ENCODE results near the gene TMEM79.

The TMEM79 gene

DNA sequence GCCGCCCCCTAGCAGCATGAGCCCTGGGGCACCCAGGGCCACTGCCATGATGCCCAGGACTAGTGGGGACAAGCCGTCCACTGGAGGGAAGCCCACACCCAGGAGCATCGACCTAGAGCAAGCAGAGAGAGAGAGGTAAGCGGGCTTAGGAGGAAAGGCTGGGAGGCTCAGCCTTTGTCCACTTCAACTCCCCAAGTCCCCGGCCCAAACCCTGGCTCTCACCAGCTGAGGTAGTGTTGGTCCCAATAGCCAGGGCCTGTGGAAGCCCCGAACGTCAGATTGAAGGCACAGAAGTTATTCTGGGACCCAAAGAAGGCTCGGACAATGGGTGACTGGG lies 8.9 kb downstream of the TMEM79 start:
- Histone ChIP-seq H3K27me3 (ENCODE audit: control insufficient read depth in 5 of 5, insufficient read depth in 4 of 5, low read length in 5 of 5) (no peaks in the 10 kb centered on the region), H3K36me3 (ENCODE audit: control insufficient read depth in 5 of 5, insufficient read depth in 5 of 5, low read length in 5 of 5) (peaks cover 3 to 20% (median 17%) of the 10 kb centered on the region in 5 donors), H3K27ac (ENCODE audit: low read depth, low read length) (no peak overlapping the region)

DNA sequence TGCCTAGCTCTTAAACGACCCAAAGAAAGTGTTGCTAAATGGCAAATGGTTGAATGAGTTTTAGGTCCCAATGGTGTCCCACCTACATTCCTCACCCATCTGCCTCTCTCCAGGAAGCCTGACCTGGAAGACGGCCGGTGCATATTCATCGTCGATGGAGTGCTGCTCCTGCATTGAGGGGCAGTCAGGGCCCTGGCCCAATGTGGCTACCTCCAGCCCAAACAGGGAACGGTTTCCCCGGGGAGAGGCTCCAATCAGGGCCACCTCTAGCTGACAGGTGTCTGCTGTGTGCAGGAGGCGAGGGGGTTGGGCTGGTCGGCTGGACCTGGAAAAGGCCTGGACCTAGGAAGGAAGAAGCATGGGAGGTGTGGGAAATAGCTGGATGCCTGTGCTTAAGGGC lies 9.8 kb downstream of the TMEM79 start:
- H3K4me1 ChIP-seq (ENCODE audit: control insufficient read depth in 5 of 5, insufficient read depth in 5 of 5, low read length in 5 of 5), result peaks cover 6 to 48% (median 29%) of the 10 kb centered on the region in 5 donors
- peak overlapping the region in 1 of 5 donors; percentile 83 for H3K4me3 ChIP-seq (ENCODE audit: low read depth in 1 of 5, low read length in 5 of 5)
- H3K36me3 ChIP-seq (ENCODE audit: control insufficient read depth in 5 of 5, insufficient read depth in 5 of 5, low read length in 5 of 5), result peaks cover 3 to 20% (median 13%) of the 10 kb centered on the region in 5 donors
- no peaks in the 10 kb centered on the region for H3K9me3 ChIP-seq (ENCODE audit: control insufficient read depth in 5 of 5, low read length in 5 of 5)
- H3K9ac ChIP-seq (ENCODE audit: low read length in 5 of 5), result no peak overlapping the region
- no peak overlapping the region for H3K27ac ChIP-seq (ENCODE audit: low read depth, low read length)
- H3K27me3 ChIP-seq (ENCODE audit: control insufficient read depth in 5 of 5, insufficient read depth in 4 of 5, low read length in 5 of 5), result no peaks in the 10 kb centered on the region

More for the DNA sequence above, 8.9 kb downstream of the TMEM79 start:
- no peaks in the 10 kb centered on the region for H3K9me3 ChIP-seq (ENCODE audit: control insufficient read depth in 5 of 5, low read length in 5 of 5)
- H3K9ac ChIP-seq (ENCODE audit: low read length in 5 of 5), result no peak overlapping the region
- no peak overlapping the region for H3K4me3 ChIP-seq (ENCODE audit: low read depth in 1 of 5, low read length in 5 of 5)
- H3K4me1 ChIP-seq (ENCODE audit: control insufficient read depth in 5 of 5, insufficient read depth in 5 of 5, low read length in 5 of 5), result peaks cover 6 to 48% (median 29%) of the 10 kb centered on the region in 5 donors

DNA sequence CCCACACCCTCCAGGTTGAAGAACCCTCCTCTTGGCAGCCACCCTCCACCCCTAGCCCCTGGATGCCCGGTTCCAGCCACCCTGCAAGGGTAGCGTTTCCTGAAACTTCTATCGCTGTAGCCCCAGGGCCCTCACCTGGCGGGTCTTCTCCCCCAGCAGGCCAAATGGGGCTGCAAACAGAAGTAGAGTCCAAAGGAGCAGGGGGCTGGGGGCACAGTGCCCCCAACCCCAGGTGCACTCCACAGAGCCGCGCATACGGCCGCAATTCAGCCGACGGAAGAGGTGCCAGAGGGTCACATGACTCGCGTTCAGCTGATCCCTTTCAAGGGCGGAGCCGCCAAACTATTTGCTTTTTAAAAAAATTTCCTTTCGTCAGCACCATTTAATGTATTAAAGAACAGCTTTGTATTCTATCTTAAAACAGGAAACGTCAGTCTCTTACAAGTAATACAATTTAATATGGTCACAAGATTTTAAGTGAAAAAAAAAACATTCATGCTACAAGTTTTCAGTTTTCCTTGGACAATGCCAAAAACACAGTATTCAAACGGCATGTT lies 11.3 kb downstream of the TMEM79 start, which contains the start of gene GLMP:
GLMP (minus strand) TSS at position 289 of the 557 bp plus-strand sequence; CDS start at position 255, 34 bp downstream.
- H3K4me1 ChIP-seq (ENCODE audit: control insufficient read depth in 5 of 5, insufficient read depth in 5 of 5, low read length in 5 of 5), result peaks cover 6 to 48% (median 29%) of the 10 kb centered on the region in 5 donors
- peaks cover 0 to 16% (median 12%) of the 10 kb centered on the region in 5 donors for H3K36me3 ChIP-seq (ENCODE audit: control insufficient read depth in 5 of 5, insufficient read depth in 5 of 5, low read length in 5 of 5)
- H3K9ac ChIP-seq (ENCODE audit: low read length in 5 of 5), result peak within 1 kb of the TSS; percentile 82 to 94 (median 83)
- H3K9me3 ChIP-seq (ENCODE audit: control insufficient read depth in 5 of 5, low read length in 5 of 5), result no peaks in the 10 kb centered on the region
- peak within 1 kb of the TSS; percentile 76 for H3K27ac ChIP-seq (ENCODE audit: low read depth, low read length)
- no peaks in the 10 kb centered on the region for H3K27me3 ChIP-seq (ENCODE audit: control insufficient read depth in 5 of 5, insufficient read depth in 4 of 5, low read length in 5 of 5)
- H3K4me3 ChIP-seq (ENCODE audit: low read depth in 1 of 5, low read length in 5 of 5), result peak within 1 kb of the TSS; percentile 83 to 93 (median 90)

GRCh38 chr1:156298852-156299357 lies 14.8 kb downstream of the TMEM79 start, which contains the start of gene VHLL:
Gene VHLL (minus strand): TSS chr1:156299307. CDS start chr1:156299189, 118 bp downstream.
- Histone ChIP-seq H3K36me3 (ENCODE audit: control insufficient read depth in 5 of 5, insufficient read depth in 5 of 5, low read length in 5 of 5) (peaks cover 0 to 3% (median under 1%) of the 10 kb centered on the region in 5 donors), H3K9ac (ENCODE audit: low read length in 5 of 5) (no peak within 1 kb of the TSS), H3K4me1 (ENCODE audit: control insufficient read depth in 5 of 5, insufficient read depth in 5 of 5, low read length in 5 of 5) (peaks cover 3 to 23% (median 19%) of the 10 kb centered on the region in 5 donors), H3K27me3 (ENCODE audit: control insufficient read depth in 5 of 5, insufficient read depth in 4 of 5, low read length in 5 of 5) (no peaks in the 10 kb centered on the region), H3K27ac (ENCODE audit: low read depth, low read length) (no peak within 1 kb of the TSS), H3K9me3 (ENCODE audit: control insufficient read depth in 5 of 5, low read length in 5 of 5) (no peaks in the 10 kb centered on the region), H3K4me3 (ENCODE audit: low read depth in 1 of 5, low read length in 5 of 5) (no peak within 1 kb of the TSS)

- Histone ChIP-seq H3K4me3 (ENCODE audit: low read depth in 1 of 5, low read length in 5 of 5) (no peak overlapping the region), H3K27ac (ENCODE audit: low read depth, low read length) (no peak overlapping the region), H3K36me3 (ENCODE audit: control insufficient read depth in 5 of 5, insufficient read depth in 5 of 5, low read length in 5 of 5) (peaks cover 5 to 21% (median 8%) of the 10 kb centered on the region in 5 donors), H3K9ac (ENCODE audit: low read length in 5 of 5) (no peak overlapping the region), H3K4me1 (ENCODE audit: control insufficient read depth in 5 of 5, insufficient read depth in 5 of 5, low read length in 5 of 5) (no peaks in the 10 kb centered on the region), H3K27me3 (ENCODE audit: control insufficient read depth in 5 of 5, insufficient read depth in 4 of 5, low read length in 5 of 5) (no peaks in the 10 kb centered on the region), H3K9me3 (ENCODE audit: control insufficient read depth in 5 of 5, low read length in 5 of 5) (no peaks in the 10 kb centered on the region)
These were observed 19.1 kb downstream of the TMEM79 start for GRCh38 chr1:156303241-156303640.

- Histone ChIP-seq H3K9ac (ENCODE audit: low read length in 5 of 5) (no peak overlapping the region), H3K27ac (ENCODE audit: low read depth, low read length) (no peak overlapping the region), H3K27me3 (ENCODE audit: control insufficient read depth in 5 of 5, insufficient read depth in 4 of 5, low read length in 5 of 5) (no peaks in the 10 kb centered on the region), H3K36me3 (ENCODE audit: control insufficient read depth in 5 of 5, insufficient read depth in 5 of 5, low read length in 5 of 5) (peaks cover 11 to 41% (median 26%) of the 10 kb centered on the region in 5 donors), H3K4me3 (ENCODE audit: low read depth in 1 of 5, low read length in 5 of 5) (no peak overlapping the region), H3K4me1 (ENCODE audit: control insufficient read depth in 5 of 5, insufficient read depth in 5 of 5, low read length in 5 of 5) (no peaks in the 10 kb centered on the region), H3K9me3 (ENCODE audit: control insufficient read depth in 5 of 5, low read length in 5 of 5) (no peaks in the 10 kb centered on the region)
These were observed 21.1 kb downstream of the TMEM79 start for GRCh38 chr1:156305215-156305614.

DNA sequence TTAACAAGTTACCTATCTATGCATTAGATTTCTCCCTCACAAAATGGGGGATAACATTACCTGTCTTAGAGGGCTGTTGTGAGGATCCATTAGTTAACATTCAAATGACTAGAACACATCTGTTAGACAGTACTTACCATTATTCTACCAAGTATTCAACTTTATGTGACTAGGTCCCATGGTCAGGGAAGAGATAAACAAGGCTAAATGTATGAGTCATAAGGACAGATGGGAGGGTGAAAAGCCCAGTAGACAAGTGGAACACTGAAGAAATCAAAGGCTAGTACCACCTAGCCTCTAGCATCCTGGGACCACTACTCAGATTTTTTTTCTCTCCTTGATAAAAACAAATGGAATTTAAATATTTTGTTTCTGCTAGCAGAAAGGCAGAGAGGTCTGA lies 24.0 kb downstream of the TMEM79 start:
- Histone ChIP-seq H3K27me3 (ENCODE audit: control insufficient read depth in 5 of 5, insufficient read depth in 4 of 5, low read length in 5 of 5) (no peaks in the 10 kb centered on the region), H3K27ac (ENCODE audit: low read depth, low read length) (no peak overlapping the region), H3K4me1 (ENCODE audit: control insufficient read depth in 5 of 5, insufficient read depth in 5 of 5, low read length in 5 of 5) (peaks cover 0 to 9% (median 0%) of the 10 kb centered on the region in 5 donors), H3K36me3 (ENCODE audit: control insufficient read depth in 5 of 5, insufficient read depth in 5 of 5, low read length in 5 of 5) (peaks cover 19 to 68% (median 50%) of the 10 kb centered on the region in 5 donors), H3K4me3 (ENCODE audit: low read depth in 1 of 5, low read length in 5 of 5) (no peak overlapping the region), H3K9ac (ENCODE audit: low read length in 5 of 5) (no peak overlapping the region), H3K9me3 (ENCODE audit: control insufficient read depth in 5 of 5, low read length in 5 of 5) (no peaks in the 10 kb centered on the region)

- Histone ChIP-seq H3K36me3 (ENCODE audit: control insufficient read depth in 5 of 5, insufficient read depth in 5 of 5, low read length in 5 of 5) (peaks cover 30 to 89% (median 69%) of the 10 kb centered on the region in 5 donors), H3K4me1 (ENCODE audit: control insufficient read depth in 5 of 5, insufficient read depth in 5 of 5, low read length in 5 of 5) (peaks cover 0 to 9% (median 0%) of the 10 kb centered on the region in 5 donors), H3K4me3 (ENCODE audit: low read depth in 1 of 5, low read length in 5 of 5) (no peak overlapping the region), H3K9ac (ENCODE audit: low read length in 5 of 5) (no peak overlapping the region), H3K27ac (ENCODE audit: low read depth, low read length) (no peak overlapping the region), H3K9me3 (ENCODE audit: control insufficient read depth in 5 of 5, low read length in 5 of 5) (no peaks in the 10 kb centered on the region), H3K27me3 (ENCODE audit: control insufficient read depth in 5 of 5, insufficient read depth in 4 of 5, low read length in 5 of 5) (no peaks in the 10 kb centered on the region)
These were observed 26.8 kb downstream of the TMEM79 start for GRCh38 chr1:156310962-156311361.

DNA sequence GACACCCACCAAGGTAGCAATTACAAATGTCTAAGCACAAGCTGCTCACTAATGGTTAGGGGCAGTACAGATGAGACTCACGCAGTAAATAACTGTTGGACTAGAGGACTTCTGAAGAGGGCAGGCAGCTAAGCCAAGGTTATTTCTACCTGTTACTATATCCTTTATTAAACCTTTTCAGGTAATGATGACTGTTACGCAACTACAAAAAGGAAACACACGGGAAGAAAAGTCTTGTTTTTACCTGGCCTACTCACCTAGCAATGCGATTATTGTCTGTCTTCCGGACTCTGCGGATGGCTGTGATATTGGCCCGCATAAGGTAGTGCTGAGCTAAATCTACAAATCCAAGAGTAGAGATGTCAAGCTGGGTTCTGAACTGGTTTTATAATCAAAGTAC lies 32.8 kb downstream of the TMEM79 start:
- Histone ChIP-seq H3K4me1 (ENCODE audit: control insufficient read depth in 5 of 5, insufficient read depth in 5 of 5, low read length in 5 of 5) (no peaks in the 10 kb centered on the region), H3K9me3 (ENCODE audit: control insufficient read depth in 5 of 5, low read length in 5 of 5) (no peaks in the 10 kb centered on the region), H3K36me3 (ENCODE audit: control insufficient read depth in 5 of 5, insufficient read depth in 5 of 5, low read length in 5 of 5) (peaks cover 41 to 93% (median 78%) of the 10 kb centered on the region in 5 donors), H3K9ac (ENCODE audit: low read length in 5 of 5) (no peak overlapping the region), H3K4me3 (ENCODE audit: low read depth in 1 of 5, low read length in 5 of 5) (no peak overlapping the region), H3K27ac (ENCODE audit: low read depth, low read length) (no peak overlapping the region), H3K27me3 (ENCODE audit: control insufficient read depth in 5 of 5, insufficient read depth in 4 of 5, low read length in 5 of 5) (no peaks in the 10 kb centered on the region)

- Histone ChIP-seq H3K4me3 (ENCODE audit: low read depth in 1 of 5, low read length in 5 of 5) (no peak overlapping the region), H3K36me3 (ENCODE audit: control insufficient read depth in 5 of 5, insufficient read depth in 5 of 5, low read length in 5 of 5) (peaks cover 34 to 90% (median 78%) of the 10 kb centered on the region in 5 donors), H3K9me3 (ENCODE audit: control insufficient read depth in 5 of 5, low read length in 5 of 5) (no peaks in the 10 kb centered on the region), H3K4me1 (ENCODE audit: control insufficient read depth in 5 of 5, insufficient read depth in 5 of 5, low read length in 5 of 5) (no peaks in the 10 kb centered on the region), H3K27me3 (ENCODE audit: control insufficient read depth in 5 of 5, insufficient read depth in 4 of 5, low read length in 5 of 5) (no peaks in the 10 kb centered on the region), H3K27ac (ENCODE audit: low read depth, low read length) (no peak overlapping the region), H3K9ac (ENCODE audit: low read length in 5 of 5) (no peak overlapping the region)
These were observed 35.5 kb downstream of the TMEM79 start for GRCh38 chr1:156319664-156320063.
